Activated CD4-positive, alpha-beta T cell treated with anti-CD3 and anti-CD28 coated beads for 36 hours (primary cell): Measurements from ENCODE around the gene IL17RE. TPM values are rescaled to one million over a fixed set of nuclear protein-coding genes. Genes with fewer than 3 reads are reported as not detected.
A peak's percentile ranks its signal among the peaks of the same experiment; 100 is the strongest.

ENCODE experiments used
- ATAC-seq: fragments of 200-7000 bp; cut with Tn5 transposase; one replicate; pipeline ENCODE4 v1.10.0; 2021; ENCODE audit warnings: mild to moderate bottlenecking, moderate library complexity
- CTCF ChIA-PET: fragments of 350-600 bp; sonication (Branson Sonifier 250); formaldehyde crosslinking; loops from one replicate; lab custom pipeline; 2021; ENCODE audit warnings: antibody characterized with exemption; lab: Charles Lee
- POLR2A ChIA-PET: fragments of 350-600 bp; sonication (Branson Sonifier 250); formaldehyde crosslinking; loops from one replicate; lab custom pipeline; 2021; ENCODE audit warnings: antibody characterized with exemption, inconsistent platforms; lab: Charles Lee
- DNase-seq: peaks from one replicate; pipeline ENCODE4 v3.0.0-alpha.2; 2020
- H3K27ac Mint-ChIP-seq: one replicate; pipeline ENCODE4 v1.8.0; 2021; ENCODE audit warnings: mixed read lengths
- H3K27me3 Mint-ChIP-seq: one replicate; pipeline ENCODE4 v1.8.0; 2021; ENCODE audit warnings: mixed read lengths
- H3K36me3 Mint-ChIP-seq: one replicate; pipeline ENCODE4 v1.8.0; 2021; ENCODE audit warnings: low read depth, mixed read lengths
- H3K4me1 Mint-ChIP-seq: one replicate; pipeline ENCODE4 v1.8.0; 2021; ENCODE audit warnings: mixed read lengths
- H3K4me3 Mint-ChIP-seq: one replicate; pipeline ENCODE4 v1.8.0; 2021; ENCODE audit warnings: mild to moderate bottlenecking, moderate library complexity, mixed read lengths
- H3K9me3 Mint-ChIP-seq: one replicate; pipeline ENCODE4 v1.8.0; 2021; ENCODE audit warnings: low read depth, mixed read lengths
- intact Hi-C, 2 experiments: fragments of 100-400 bp; cut with DNase I in 1 of 2; cut with micrococcal nuclease in 1 of 2; formaldehyde crosslinking; loops; one replicate each; pipeline versions ENCODE4 v1.14.2 to v1.15.1; 2022 to 2024; cut with DNase I, micrococcal nuclease
- total RNA-seq, 2 experiments: library from RNA; stranded (reverse); gene quantifications; one replicate each; pipeline ENCODE4 v1.2.3, GENCODE V29; 2021

Gene IL17RE
- total RNA-seq, 2 experiments from 2014 or later: 2.3 to 3.1 TPM

DNA sequence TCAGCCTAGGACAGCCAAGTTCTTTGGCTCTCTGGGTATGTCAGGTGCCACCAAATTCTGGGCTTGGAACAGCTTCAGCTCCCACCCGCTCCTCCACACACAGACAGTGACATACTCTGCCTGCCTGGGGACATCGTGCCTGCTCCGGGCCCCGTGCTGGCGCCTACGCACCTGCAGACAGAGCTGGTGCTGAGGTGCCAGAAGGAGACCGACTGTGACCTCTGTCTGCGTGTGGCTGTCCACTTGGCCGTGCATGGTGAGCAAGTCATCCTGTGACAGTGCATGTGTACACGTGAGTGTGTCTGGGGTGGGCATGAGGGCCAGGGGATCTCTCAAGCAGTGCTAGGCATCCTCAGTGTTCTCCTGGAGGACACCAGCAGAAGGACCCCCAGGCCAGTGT is 15.2 kb downstream of the IL17RE start:
- POLR2A ChIA-PET: no interaction called here
- Mint-ChIP-seq H3K27ac (no peak overlapping the region), H3K4me1 (peaks cover 13% of the 10 kb centered on the region), H3K27me3 (peaks cover 5% of the 10 kb centered on the region), H3K4me3 (no peak overlapping the region), H3K36me3 (no peaks in the 10 kb centered on the region), H3K9me3 (no peaks in the 10 kb centered on the region)
- DNase-seq: no peak
- ATAC-seq: no peak
- CTCF ChIA-PET: interaction anchor here (2.1 kb wide), 1 partner anchor 14 kb away, joined by 11 read pairs; no protein-coding TSS in a partner anchor
- intact Hi-C loops: no loop called here

DNA sequence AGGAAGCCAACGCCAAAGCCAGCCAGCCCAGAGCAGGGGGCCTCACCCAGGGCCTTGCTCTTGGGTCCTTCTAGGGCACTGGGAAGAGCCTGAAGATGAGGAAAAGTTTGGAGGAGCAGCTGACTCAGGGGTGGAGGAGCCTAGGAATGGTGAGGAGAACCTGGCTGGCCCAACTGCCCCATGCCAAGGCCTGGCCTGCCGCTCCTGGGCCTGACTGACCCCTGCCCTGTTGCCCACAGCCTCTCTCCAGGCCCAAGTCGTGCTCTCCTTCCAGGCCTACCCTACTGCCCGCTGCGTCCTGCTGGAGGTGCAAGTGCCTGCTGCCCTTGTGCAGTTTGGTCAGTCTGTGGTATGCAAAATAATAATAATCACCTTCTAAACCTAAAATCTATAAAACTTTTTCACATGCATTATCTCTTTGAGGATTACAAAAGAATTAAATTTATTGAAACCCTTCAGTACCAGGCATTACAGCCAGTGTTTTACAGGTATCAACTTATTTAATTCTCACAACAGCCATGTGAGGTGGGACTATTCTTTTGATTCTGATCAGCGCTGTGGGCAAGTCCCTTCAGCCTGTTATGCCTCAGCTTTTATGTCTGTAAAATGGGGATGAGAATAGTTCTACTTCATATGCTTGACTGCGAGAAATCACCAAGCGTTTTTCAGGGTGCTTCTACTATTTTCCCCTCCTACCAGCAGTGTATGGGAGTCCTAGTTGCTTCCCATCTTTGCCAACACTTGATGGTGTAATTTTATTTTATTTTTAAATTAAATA is 15.8 kb downstream of the IL17RE start:
- H3K36me3 Mint-ChIP-seq: no peaks in the 10 kb centered on the region
- no peak overlapping the region for H3K4me3 Mint-ChIP-seq
- no peak for ATAC-seq
- no peak overlapping the region for H3K27ac Mint-ChIP-seq
- peaks cover 5% of the 10 kb centered on the region for H3K27me3 Mint-ChIP-seq
- no peak for DNase-seq
- H3K9me3 Mint-ChIP-seq: no peaks in the 10 kb centered on the region
- intact Hi-C loops: no loop called here
- H3K4me1 Mint-ChIP-seq: peaks cover 13% of the 10 kb centered on the region
- ChIA-PET CTCF (interaction anchor here (2.1 kb wide), 1 partner anchor 13 kb away, joined by 11 read pairs; no protein-coding TSS in a partner anchor), POLR2A (no interaction called here)

DNA sequence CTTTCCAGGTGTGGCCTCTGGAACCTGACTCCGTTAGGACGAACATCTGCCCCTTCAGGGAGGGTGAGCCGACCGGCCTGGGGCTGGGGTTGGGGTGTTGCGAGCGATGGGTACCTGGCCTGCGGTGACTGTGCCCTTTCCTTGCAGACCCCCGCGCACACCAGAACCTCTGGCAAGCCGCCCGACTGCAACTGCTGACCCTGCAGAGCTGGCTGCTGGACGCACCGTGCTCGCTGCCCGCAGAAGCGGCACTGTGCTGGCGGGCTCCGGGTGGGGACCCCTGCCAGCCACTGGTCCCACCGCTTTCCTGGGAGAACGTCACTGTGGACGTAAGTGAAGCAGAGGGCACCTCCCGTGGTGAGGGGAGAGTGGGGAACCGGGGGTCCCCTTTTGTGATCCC is 25.5 kb downstream of the IL17RE start:
- Mint-ChIP-seq H3K9me3 (no peaks in the 10 kb centered on the region), H3K36me3 (no peaks in the 10 kb centered on the region), H3K27ac (no peak overlapping the region), H3K27me3 (no peaks in the 10 kb centered on the region), H3K4me1 (peaks cover 11% of the 10 kb centered on the region), H3K4me3 (no peak overlapping the region)
- ATAC-seq (no peak), DNase-seq (no peak)
- POLR2A ChIA-PET: no interaction called here
- CTCF ChIA-PET: no interaction called here
- intact Hi-C loops: no loop called here

DNA sequence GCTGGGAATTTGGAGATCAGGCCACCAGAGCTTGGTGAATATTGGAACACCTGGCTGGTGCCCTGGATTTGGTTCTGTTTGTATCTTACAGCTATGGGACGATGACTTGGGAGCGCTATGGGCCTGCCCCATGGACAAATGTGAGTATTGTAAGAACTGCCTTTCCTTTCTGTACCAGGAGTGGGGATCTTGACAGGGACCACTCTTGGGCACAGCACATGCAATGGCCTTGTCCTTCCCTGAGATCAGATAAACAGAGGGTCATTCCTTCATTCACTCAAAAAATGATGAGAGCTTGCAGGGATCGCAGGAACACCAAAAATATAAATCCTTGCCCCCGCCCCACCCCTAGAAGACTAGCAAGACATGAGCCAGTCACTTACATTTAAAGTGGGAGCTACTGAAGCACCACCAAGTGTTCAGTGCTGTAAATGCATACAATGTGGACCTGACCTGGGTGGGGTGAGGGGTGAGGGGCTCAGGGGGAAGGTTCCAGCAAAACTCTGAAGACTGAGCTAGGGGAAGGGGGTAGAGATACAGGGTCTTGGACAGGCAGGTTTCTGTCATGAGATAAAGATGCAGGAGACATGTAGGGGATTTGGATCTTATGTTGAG is 28.3 kb downstream of the IL17RE start:
- intact Hi-C loops: loop anchor here in 1 of 2 experiments (5.0 kb wide), 1 partner anchor 89 kb away; the partner anchor contains the start of gene RPUSD3
- DNase-seq (peak; percentile 50), ATAC-seq (no peak)
- Mint-ChIP-seq H3K27me3 (no peaks in the 10 kb centered on the region), H3K9me3 (no peaks in the 10 kb centered on the region), H3K4me1 (peaks cover 27% of the 10 kb centered on the region), H3K27ac (no peak overlapping the region), H3K4me3 (no peak overlapping the region), H3K36me3 (peaks cover 3% of the 10 kb centered on the region)
- POLR2A ChIA-PET: interaction anchor here (1.0 to 1.1 kb wide), 3 partner anchors 18 to 211 kb away, joined by 3 to 4 read pairs (median 3); partner anchors contain the start of gene VHL
- CTCF ChIA-PET: interaction anchor here (0.6 to 4.6 kb wide), 18 partner anchors 11 to 276 kb away, joined by 3 to 35 read pairs (median 4); partner anchors contain the start of genes EMC3 and IL17RC

DNA sequence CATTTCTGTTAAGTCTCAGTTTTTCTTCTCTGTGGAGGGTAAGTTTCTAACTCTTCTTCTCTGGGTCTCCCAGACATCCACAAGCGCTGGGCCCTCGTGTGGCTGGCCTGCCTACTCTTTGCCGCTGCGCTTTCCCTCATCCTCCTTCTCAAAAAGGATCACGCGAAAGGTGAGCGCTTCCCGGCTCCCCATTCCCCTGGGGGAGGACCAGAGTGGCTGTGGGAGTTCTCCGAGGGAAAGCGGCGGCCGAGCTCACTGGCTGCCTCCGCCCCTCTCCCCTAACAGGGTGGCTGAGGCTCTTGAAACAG is 29.8 kb downstream of the IL17RE start:
- no peak for ATAC-seq
- intact Hi-C loops: loop anchor here (1.0 to 5.0 kb wide), 7 partner anchors 17 to 183 kb away; partner anchors contain the start of genes BRK1 (in 1 of the 2), EMC3 (in 1 of the 2) and RPUSD3 (in 1 of the 2)
- no peak for DNase-seq
- Mint-ChIP-seq H3K4me1 (peaks cover 29% of the 10 kb centered on the region), H3K4me3 (peak overlapping the region; percentile 96), H3K27ac (peak overlapping the region; percentile 95), H3K9me3 (no peaks in the 10 kb centered on the region), H3K27me3 (no peaks in the 10 kb centered on the region), H3K36me3 (peaks cover 10% of the 10 kb centered on the region)
- POLR2A ChIA-PET: interaction anchor here (0.7 to 2.2 kb wide), 8 partner anchors 10 to 536 kb away, joined by 3 to 16 read pairs (median 4); partner anchors contain the start of genes ARPC4, EMC3 and IL17RC
- CTCF ChIA-PET: interaction anchor here (0.7 to 4.6 kb wide), 22 partner anchors 9 to 628 kb away, joined by 3 to 35 read pairs (median 4); partner anchors contain the start of genes BRPF1, EMC3, IL17RC and SEC13

DNA sequence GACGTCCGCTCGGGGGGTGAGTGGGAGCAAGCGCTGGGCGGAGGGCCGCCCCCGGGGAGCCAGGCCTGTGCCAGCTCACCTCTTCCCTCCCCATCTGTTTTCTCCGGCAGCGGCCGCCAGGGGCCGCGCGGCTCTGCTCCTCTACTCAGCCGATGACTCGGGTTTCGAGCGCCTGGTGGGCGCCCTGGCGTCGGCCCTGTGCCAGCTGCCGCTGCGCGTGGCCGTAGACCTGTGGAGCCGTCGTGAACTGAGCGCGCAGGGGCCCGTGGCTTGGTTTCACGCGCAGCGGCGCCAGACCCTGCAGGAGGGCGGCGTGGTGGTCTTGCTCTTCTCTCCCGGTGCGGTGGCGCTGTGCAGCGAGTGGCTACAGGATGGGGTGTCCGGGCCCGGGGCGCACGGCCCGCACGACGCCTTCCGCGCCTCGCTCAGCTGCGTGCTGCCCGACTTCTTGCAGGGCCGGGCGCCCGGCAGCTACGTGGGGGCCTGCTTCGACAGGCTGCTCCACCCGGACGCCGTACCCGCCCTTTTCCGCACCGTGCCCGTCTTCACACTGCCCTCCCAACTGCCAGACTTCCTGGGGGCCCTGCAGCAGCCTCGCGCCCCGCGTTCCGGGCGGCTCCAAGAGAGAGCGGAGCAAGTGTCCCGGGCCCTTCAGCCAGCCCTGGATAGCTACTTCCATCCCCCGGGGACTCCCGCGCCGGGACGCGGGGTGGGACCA is 30.4 kb downstream of the IL17RE start:
- H3K4me3 Mint-ChIP-seq: peak overlapping the region; percentile 96
- intact Hi-C loops: loop anchor here (1.0 to 5.0 kb wide), 21 partner anchors 13 to 537 kb away; partner anchors contain the start of genes BRPF1 (in 2 of the 2), EMC3 (in 2 of the 2), JAGN1 (in 2 of the 2) and RPUSD3 (in 2 of the 2)
- ChIA-PET CTCF (interaction anchor here (0.6 to 4.6 kb wide), 29 partner anchors 10 to 628 kb away, joined by 3 to 35 read pairs (median 4); partner anchors contain the start of genes BRPF1, EMC3, IL17RC and IRAK2), POLR2A (interaction anchor here (0.7 to 2.2 kb wide), 9 partner anchors 9 to 537 kb away, joined by 3 to 16 read pairs (median 4); partner anchors contain the start of genes ARPC4, EMC3, IL17RC and JAGN1)
- H3K27me3 Mint-ChIP-seq: no peaks in the 10 kb centered on the region
- peaks cover 29% of the 10 kb centered on the region for H3K4me1 Mint-ChIP-seq
- DNase-seq (peak; percentile 95), ATAC-seq (peak; percentile 76)
- no peaks in the 10 kb centered on the region for H3K9me3 Mint-ChIP-seq
- peaks cover 10% of the 10 kb centered on the region for H3K36me3 Mint-ChIP-seq
- H3K27ac Mint-ChIP-seq: peak overlapping the region; percentile 95

DNA sequence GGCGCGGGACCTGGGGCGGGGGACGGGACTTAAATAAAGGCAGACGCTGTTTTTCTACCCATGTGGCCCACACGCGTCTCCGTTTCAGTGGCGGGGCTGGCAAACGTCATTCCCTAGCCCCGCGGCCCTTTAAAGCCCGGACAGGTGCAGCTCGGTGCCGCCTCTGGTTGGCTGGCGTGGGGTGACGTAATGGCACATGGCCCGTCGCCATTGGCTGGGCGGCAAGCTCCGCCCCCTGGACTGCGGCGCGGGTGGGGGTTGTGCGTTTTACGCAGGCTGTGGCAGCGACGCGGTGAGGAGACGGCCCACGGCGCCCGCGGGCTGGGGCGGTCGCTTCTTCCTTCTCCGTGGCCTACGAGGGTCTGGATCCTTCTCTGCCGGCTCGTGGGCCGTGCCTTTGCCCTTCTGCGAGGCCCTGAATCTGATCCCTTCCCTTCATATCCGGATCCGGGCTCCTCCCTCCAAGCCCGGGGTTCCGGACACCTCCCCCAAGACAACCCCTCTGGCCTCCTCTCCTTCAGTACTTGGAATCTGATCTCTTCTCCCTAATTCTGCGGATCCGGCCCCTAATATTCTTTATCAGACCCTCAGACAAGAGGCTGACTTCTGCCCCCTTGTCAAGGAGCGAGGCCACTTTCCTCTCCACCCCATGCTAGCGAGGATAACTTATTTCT is 31.1 kb downstream of the IL17RE start, which contains the start of gene CRELD1:
TSS of gene CRELD1 (plus strand) at position 274 of the 674 bp plus-strand sequence. CDS start 605 bp downstream, outside the sequence.
- ChIA-PET POLR2A (interaction anchor here (1.0 to 2.2 kb wide), 6 partner anchors 9 to 537 kb away, joined by 3 to 16 read pairs (median 4); partner anchors contain the start of genes EMC3 and JAGN1), CTCF (interaction anchor here (0.6 to 4.6 kb wide), 19 partner anchors 9 to 629 kb away, joined by 3 to 35 read pairs (median 4); partner anchors contain the start of genes BRPF1, EMC3, IRAK2 and JAGN1)
- Mint-ChIP-seq H3K9me3 (no peaks in the 10 kb centered on the region), H3K4me1 (peaks cover 29% of the 10 kb centered on the region), H3K27me3 (no peaks in the 10 kb centered on the region), H3K27ac (peak within 1 kb of the TSS; percentile 95), H3K36me3 (peaks cover 10% of the 10 kb centered on the region), H3K4me3 (peak within 1 kb of the TSS; percentile 96)
- peak; percentile 98 for DNase-seq
- intact Hi-C loops: loop anchor here (1.0 to 5.0 kb wide), 18 partner anchors 13 to 537 kb away; partner anchors contain the start of genes BRPF1 (in 2 of the 2), EMC3 (in 2 of the 2), JAGN1 (in 2 of the 2) and PRRT3 (in 2 of the 2)
- peak; percentile 85 for ATAC-seq

DNA sequence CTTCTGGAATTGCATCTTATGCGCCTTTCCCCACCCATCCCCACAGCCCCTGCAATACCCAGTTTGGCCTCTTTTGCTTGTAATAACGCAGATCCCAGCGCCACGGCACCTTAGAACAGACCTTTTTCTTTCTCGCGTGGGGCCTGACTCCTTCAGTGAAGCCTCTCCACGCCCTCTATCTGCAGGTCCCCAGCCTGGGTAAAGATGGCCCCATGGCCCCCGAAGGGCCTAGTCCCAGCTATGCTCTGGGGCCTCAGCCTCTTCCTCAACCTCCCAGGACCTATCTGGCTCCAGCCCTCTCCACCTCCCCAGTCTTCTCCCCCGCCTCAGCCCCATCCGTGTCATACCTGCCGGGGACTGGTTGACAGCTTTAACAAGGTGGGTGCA is 31.6 kb downstream of the IL17RE start:
- Mint-ChIP-seq H3K27ac (peak overlapping the region; percentile 95), H3K4me1 (peaks cover 29% of the 10 kb centered on the region), H3K4me3 (peak overlapping the region; percentile 96), H3K9me3 (no peaks in the 10 kb centered on the region), H3K36me3 (peaks cover 10% of the 10 kb centered on the region), H3K27me3 (no peaks in the 10 kb centered on the region)
- CTCF ChIA-PET: interaction anchor here (0.6 to 4.6 kb wide), 10 partner anchors 12 to 314 kb away, joined by 3 to 35 read pairs (median 6); partner anchors contain the start of genes EMC3, JAGN1 and TATDN2
- POLR2A ChIA-PET: interaction anchor here (1.0 to 2.2 kb wide), 4 partner anchors 12 to 53 kb away, joined by 4 to 16 read pairs (median 7); partner anchors contain the start of genes EMC3, JAGN1 and PRRT3
- DNase-seq (peak; percentile 44), ATAC-seq (no peak)
- intact Hi-C loops: loop anchor here in 1 of 2 experiments (1.0 to 5.0 kb wide), 2 partner anchors 18 to 92 kb away; partner anchors contain the start of genes PRRT3 and RPUSD3

DNA sequence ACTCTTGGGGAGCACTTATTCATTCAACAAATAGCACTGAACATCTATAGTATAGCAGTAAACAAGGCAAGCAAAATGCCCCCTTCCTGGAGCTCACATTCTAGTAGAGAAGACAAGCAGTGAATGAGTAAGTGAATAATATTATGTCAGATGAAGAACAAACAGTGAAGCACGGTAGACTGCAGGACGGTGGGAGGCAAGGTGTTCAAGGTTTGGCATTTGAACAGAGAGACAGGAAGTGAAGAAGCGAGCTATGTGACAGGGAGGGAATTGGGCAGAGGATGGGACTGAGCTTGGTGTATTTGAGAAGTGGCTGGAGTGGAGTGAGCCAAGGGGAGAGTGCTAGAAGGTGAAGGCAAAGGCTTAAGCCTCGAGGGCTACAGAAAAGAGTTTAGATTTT is 32.3 kb downstream of the IL17RE start:
- intact Hi-C loops: loop anchor here in 1 of 2 experiments (1.0 to 5.0 kb wide), 2 partner anchors 17 to 93 kb away; partner anchors contain the start of genes PRRT3 and RPUSD3
- Mint-ChIP-seq H3K4me1 (peaks cover 29% of the 10 kb centered on the region), H3K36me3 (peaks cover 10% of the 10 kb centered on the region), H3K9me3 (no peaks in the 10 kb centered on the region), H3K27ac (peak overlapping the region; percentile 95), H3K4me3 (peak overlapping the region; percentile 96), H3K27me3 (no peaks in the 10 kb centered on the region)
- ATAC-seq: no peak
- POLR2A ChIA-PET: interaction anchor here (0.6 to 1.3 kb wide), 3 partner anchors 18 to 290 kb away, joined by 3 to 7 read pairs (median 4); partner anchors contain the start of gene PRRT3
- no peak for DNase-seq
- CTCF ChIA-PET: interaction anchor here (0.5 to 1.4 kb wide), 5 partner anchors 9 to 195 kb away, joined by 3 to 8 read pairs (median 4); no protein-coding TSS in a partner anchor
